Fibroblast of the aortic adventitia (primary cell): ENCODE results near the gene ENTPD1. TPM values are rescaled to one million over a fixed set of nuclear protein-coding genes. Genes with fewer than 3 reads are reported as not detected.
"Not testable (repeated sequence)": the region's sequence is repeated elsewhere in the genome, so short reads cannot be mapped to it uniquely, and the experiment has no call there.

ENCODE experiments used
- DNase-seq: peaks from one replicate; pipeline ENCODE4 v3.0.0-alpha.2; 2010; ENCODE audit warnings: low read depth
- H3K4me3 ChIP-seq: 2 replicates; pipeline ENCODE4 v1.5.1; 2011; ENCODE audit warnings: low read depth, mild to moderate bottlenecking, control low read depth, low read length, moderate library complexity
- total RNA-seq: library from RNA; depleted of rRNA; stranded (reverse); fragments of >200 nt; gene quantifications from 2 replicates; pipeline ENCODE4 v1.2.3, GENCODE V29; 2012; ENCODE audit warnings: low replicate concordance
- TF ChIP-seq, protein P1 (sequence below): IDR thresholded peaks from 2 replicates; pipeline ENCODE4 v1.5.1; 2011; ENCODE audit warnings: mild to moderate bottlenecking, low read length, control low read depth, inconsistent platforms; ENCODE audit not compliant: insufficient read depth

Gene ENTPD1
- total RNA-seq, 1 donor: 0.09 TPM

DNA sequence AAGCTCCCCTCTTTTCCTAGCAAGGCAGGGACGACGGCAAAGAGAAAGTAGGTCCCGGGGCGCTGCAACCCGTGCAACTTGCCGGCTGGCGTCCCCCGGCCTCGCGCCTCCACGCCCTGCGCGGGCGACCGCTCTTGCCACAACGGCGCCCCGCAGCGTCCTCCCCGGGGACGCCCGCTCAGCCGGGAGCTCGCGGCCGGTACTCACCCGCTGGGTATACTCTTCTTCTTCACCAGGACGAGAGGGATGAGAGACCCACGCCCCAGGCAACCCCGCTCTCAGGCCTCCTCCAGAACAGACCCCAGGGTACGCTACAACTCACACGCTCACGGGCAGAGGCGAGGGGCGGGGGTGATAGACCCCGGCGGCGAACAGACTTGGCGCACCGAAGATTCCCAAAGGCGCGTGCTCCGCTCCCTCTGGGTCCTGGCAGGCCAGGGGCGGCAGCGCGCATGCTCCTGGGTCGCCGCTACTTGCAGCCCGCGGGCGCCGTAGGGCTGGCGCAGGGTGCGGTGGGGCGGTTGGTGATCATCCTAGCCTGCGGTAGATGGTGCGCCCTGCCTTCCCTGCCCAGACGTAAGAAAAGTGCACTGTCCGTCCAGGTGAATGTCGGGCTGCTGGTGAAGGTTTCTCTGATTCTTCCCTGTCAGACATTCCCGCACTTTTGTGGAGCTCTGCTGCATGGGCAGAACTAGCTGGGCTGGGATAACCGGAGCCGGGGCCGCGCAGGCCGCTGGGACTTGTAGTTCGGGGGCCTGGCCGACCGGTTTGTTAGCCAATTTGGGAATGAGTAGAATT, 151.7 kb downstream of the ENTPD1 start, which contains the start of gene CC2D2B:
TSS of gene CC2D2B (plus strand) at position 520 of the 798 bp plus-strand sequence. CDS start 3,349 bp downstream, outside the sequence.
- peak within 1 kb of the TSS; percentile 84 for H3K4me3 ChIP-seq
- TF ChIP-seq, protein P1, sequence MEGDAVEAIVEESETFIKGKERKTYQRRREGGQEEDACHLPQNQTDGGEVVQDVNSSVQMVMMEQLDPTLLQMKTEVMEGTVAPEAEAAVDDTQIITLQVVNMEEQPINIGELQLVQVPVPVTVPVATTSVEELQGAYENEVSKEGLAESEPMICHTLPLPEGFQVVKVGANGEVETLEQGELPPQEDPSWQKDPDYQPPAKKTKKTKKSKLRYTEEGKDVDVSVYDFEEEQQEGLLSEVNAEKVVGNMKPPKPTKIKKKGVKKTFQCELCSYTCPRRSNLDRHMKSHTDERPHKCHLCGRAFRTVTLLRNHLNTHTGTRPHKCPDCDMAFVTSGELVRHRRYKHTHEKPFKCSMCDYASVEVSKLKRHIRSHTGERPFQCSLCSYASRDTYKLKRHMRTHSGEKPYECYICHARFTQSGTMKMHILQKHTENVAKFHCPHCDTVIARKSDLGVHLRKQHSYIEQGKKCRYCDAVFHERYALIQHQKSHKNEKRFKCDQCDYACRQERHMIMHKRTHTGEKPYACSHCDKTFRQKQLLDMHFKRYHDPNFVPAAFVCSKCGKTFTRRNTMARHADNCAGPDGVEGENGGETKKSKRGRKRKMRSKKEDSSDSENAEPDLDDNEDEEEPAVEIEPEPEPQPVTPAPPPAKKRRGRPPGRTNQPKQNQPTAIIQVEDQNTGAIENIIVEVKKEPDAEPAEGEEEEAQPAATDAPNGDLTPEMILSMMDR: no peak
- DNase-seq: peak; percentile 79

DNA sequence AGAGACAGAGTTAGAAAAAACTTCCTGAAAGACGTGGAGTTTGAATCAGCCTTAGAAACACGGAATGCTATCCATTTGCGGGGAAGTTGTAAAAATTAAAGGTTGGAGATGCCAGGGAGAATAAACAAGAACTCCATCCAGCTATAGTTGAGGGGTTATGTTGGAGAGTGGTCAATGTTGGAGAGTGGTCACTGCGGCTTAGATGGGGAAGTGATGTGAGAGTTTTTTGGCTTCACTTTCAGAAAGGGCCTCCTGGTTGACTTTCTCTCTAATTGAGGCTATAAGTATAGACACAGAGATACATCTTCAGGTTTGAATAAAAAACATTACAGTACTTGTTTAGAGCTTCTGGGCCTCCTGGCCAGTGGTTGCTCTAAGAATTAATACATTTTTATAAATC, 152.5 kb downstream of the ENTPD1 start:
- H3K4me3 ChIP-seq: no peak overlapping the region
- TF ChIP-seq, protein P1: no peak
- DNase-seq: no peak

DNA sequence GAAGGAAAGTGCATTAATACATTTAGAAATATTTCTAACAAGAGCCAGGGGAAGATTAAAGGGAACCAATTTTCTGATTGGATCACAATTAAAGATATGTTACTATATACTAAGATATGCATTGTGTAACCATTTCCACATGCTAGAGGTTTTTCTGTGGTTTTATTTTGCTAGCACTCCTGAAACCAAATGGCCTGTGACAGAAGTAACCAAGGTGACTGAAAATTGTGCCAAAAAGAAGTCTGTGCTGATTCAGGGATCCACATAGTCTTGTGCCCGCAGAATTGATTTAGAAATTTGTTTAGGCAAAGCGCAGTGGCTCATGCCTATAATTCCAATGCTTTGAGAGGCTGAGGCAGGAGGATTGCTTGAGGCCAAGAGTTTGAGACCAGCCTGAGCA, 153.6 kb downstream of the ENTPD1 start:
- DNase-seq: no peak
- TF ChIP-seq, protein P1: no peak
- no peak overlapping the region for H3K4me3 ChIP-seq

DNA sequence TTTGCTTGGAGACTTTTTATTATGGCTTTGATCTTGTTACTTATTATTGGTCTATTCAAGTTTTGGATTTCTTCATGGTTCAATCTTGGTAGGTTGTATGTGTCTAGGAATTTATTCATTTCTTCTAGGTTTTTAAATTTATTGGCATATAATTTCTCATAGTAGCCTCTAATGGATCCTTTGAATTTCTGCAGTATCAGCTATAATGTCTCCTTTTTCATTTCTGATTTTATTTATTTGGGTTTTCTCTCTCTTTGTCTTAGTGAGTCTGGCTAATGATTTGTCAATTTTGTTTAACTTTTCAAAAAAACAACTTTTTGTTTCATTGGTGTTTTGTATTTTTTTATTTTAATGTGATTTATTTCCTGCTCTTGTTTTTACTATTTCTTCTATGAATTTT, 160.1 kb downstream of the ENTPD1 start:
- DNase-seq, H3K4me3 ChIP-seq: not testable (repeated sequence)

Other genes with a start within 250 kb of the ENTPD1 start
- gene SORBS1, start 194.8 kb upstream of the ENTPD1 start, total RNA-seq: 0.36 and 0.74 TPM in 2 replicates
- gene ALDH18A1, start 99.5 kb upstream of the ENTPD1 start, total RNA-seq: 68.4 and 76.9 TPM in 2 replicates
- gene TCTN3, start 62.2 kb upstream of the ENTPD1 start, total RNA-seq: 20.4 and 38.3 TPM in 2 replicates
- gene CC2D2B, start 151.8 kb downstream of the ENTPD1 start, total RNA-seq: 0.09 TPM in 1 of 2 replicates, not detected in the other